ENCODE results near the gene PTPRJ. TPM values are rescaled to one million over a fixed set of nuclear protein-coding genes. Genes with fewer than 3 reads are reported as not detected.

The PTPRJ gene
- total RNA-seq, 1 experiment from 2014 or later = 12.1 TPM

GRCh38 chr11:48058788-48059187 lies 78.4 kb downstream of the PTPRJ start:
- H3K4me3 ChIP-seq (ENCODE audit: low read depth, low read length, poor library complexity, severe bottlenecking) = no peak overlapping the region
- H3K4me1 ChIP-seq (ENCODE audit: insufficient read depth, low read length, poor library complexity, severe bottlenecking) = no peaks in the 10 kb centered on the region
- no peaks in the 10 kb centered on the region for H3K27me3 ChIP-seq (replicated peaks; ENCODE audit: insufficient read depth, low read depth, low read length, poor library complexity)
- no TSS peak for BruUV-seq (replicated peaks)
- intact Hi-C loops (cut with micrococcal nuclease; ENCODE audit: unreplicated experiment) = no loop called here
- no peaks in the 10 kb centered on the region for H3K36me3 ChIP-seq (ENCODE audit: insufficient read depth, low read length, poor library complexity, severe bottlenecking)
- DNase-seq (ENCODE audit: low spot score) = no peak
- ChIA-PET POLR2A (ENCODE audit: low non-redundant PET) (no interaction called here), CTCF (no interaction called here)
- TF ChIP-seq CTCF (conservative IDR thresholded peaks at IDR 0.05; ENCODE audit: low read depth, low read length) = no peak
- no peak for TF ChIP-seq EZH2 (IDR thresholded peaks at IDR 0.05; ENCODE audit: borderline replicate concordance, low read depth, low read length, poor library complexity, severe bottlenecking)
- no peaks in the 10 kb centered on the region for H3K9me3 ChIP-seq (ENCODE audit: low read depth, low read length, poor library complexity, severe bottlenecking)
- no peak overlapping the region for H3K27ac ChIP-seq (ENCODE audit: low read depth, low read length, poor library complexity, severe bottlenecking)

- ChIA-PET POLR2A (ENCODE audit: low non-redundant PET) (no interaction called here), CTCF (no interaction called here)
- TF ChIP-seq CTCF (conservative IDR thresholded peaks at IDR 0.05; ENCODE audit: low read depth, low read length) (no peak), EZH2 (IDR thresholded peaks at IDR 0.05; ENCODE audit: borderline replicate concordance, low read depth, low read length, poor library complexity, severe bottlenecking) (no peak)
- H3K4me1 ChIP-seq (ENCODE audit: insufficient read depth, low read length, poor library complexity, severe bottlenecking) = peaks cover 8% of the 10 kb centered on the region
- no peaks in the 10 kb centered on the region for H3K27me3 ChIP-seq (replicated peaks; ENCODE audit: insufficient read depth, low read depth, low read length, poor library complexity)
- H3K9me3 ChIP-seq (ENCODE audit: low read depth, low read length, poor library complexity, severe bottlenecking) = no peaks in the 10 kb centered on the region
- no peak overlapping the region for H3K27ac ChIP-seq (ENCODE audit: low read depth, low read length, poor library complexity, severe bottlenecking)
- H3K36me3 ChIP-seq (ENCODE audit: insufficient read depth, low read length, poor library complexity, severe bottlenecking) = no peaks in the 10 kb centered on the region
- no TSS peak for BruUV-seq (replicated peaks)
- no peak overlapping the region for H3K4me3 ChIP-seq (ENCODE audit: low read depth, low read length, poor library complexity, severe bottlenecking)
- intact Hi-C loops (cut with micrococcal nuclease; ENCODE audit: unreplicated experiment) = no loop called here
- DNase-seq (ENCODE audit: low spot score) = no peak
These were observed 82.3 kb downstream of the PTPRJ start for GRCh38 chr11:48062649-48063048.

- H3K27ac ChIP-seq (ENCODE audit: low read depth, low read length, poor library complexity, severe bottlenecking) = no peak overlapping the region
- TF ChIP-seq EZH2 (IDR thresholded peaks at IDR 0.05; ENCODE audit: borderline replicate concordance, low read depth, low read length, poor library complexity, severe bottlenecking) = no peak
- TF ChIP-seq CTCF (conservative IDR thresholded peaks at IDR 0.05; ENCODE audit: low read depth, low read length) = no peak
- H3K4me1 ChIP-seq (ENCODE audit: insufficient read depth, low read length, poor library complexity, severe bottlenecking) = peaks cover 8% of the 10 kb centered on the region
- no peak for DNase-seq (ENCODE audit: low spot score)
- intact Hi-C loops (cut with micrococcal nuclease; ENCODE audit: unreplicated experiment) = no loop called here
- no peaks in the 10 kb centered on the region for H3K27me3 ChIP-seq (replicated peaks; ENCODE audit: insufficient read depth, low read depth, low read length, poor library complexity)
- ChIA-PET CTCF (no interaction called here), POLR2A (ENCODE audit: low non-redundant PET) (interaction anchor here (0.6 to 0.7 kb wide), 2 partner anchors 19 to 359 kb away, joined by 3 to 4 read pairs; no protein-coding TSS in a partner anchor)
- no peak overlapping the region for H3K4me3 ChIP-seq (ENCODE audit: low read depth, low read length, poor library complexity, severe bottlenecking)
- BruUV-seq (replicated peaks) = no TSS peak
- H3K36me3 ChIP-seq (ENCODE audit: insufficient read depth, low read length, poor library complexity, severe bottlenecking) = no peaks in the 10 kb centered on the region
- H3K9me3 ChIP-seq (ENCODE audit: low read depth, low read length, poor library complexity, severe bottlenecking) = no peaks in the 10 kb centered on the region
These were observed 83.1 kb downstream of the PTPRJ start for GRCh38 chr11:48063424-48063978.

Data from A673 (cell line).